Ishikawa (cell line): ENCODE data around the gene MFN2.

Experiments
- CREB1 ChIP-seq: IDR thresholded peaks from 2 replicates; pipeline ENCODE4 v1.6.1; 2012; ENCODE audit warnings: low read depth
- EP300 ChIP-seq: IDR thresholded peaks from 2 replicates; pipeline ENCODE4 v1.6.1; 2012; ENCODE audit warnings: borderline replicate concordance
- REST ChIP-seq: IDR thresholded peaks from 2 replicates; pipeline ENCODE4 v1.6.1; 2012; ENCODE audit warnings: low read depth, mild to moderate bottlenecking
- TCF12 ChIP-seq: IDR thresholded peaks from 2 replicates; pipeline ENCODE4 v1.6.1; 2012; ENCODE audit warnings: low read depth
- TEAD4 ChIP-seq: IDR thresholded peaks from 2 replicates; pipeline ENCODE4 v1.6.1; 2012

- TF ChIP-seq EP300 (no peak), REST (no peak), TCF12 (no peak), TEAD4 (no peak), CREB1 (no peak)
Observed at GRCh38 chr1:12060500-12060899, 80.3 kb downstream of the MFN2 start.
